GM21619 (cell line): ENCODE results near the gene ADH4.
A peak's percentile ranks its signal among the peaks of the same experiment; 100 is the strongest.
"Not testable (repeated sequence)": the region's sequence is repeated elsewhere in the genome, so short reads cannot be mapped to it uniquely, and the experiment has no call there.

Experiments used
- ATAC-seq: cut with Tn5 transposase; IDR thresholded peaks from one replicate; pipeline ENCODE4 v1.9.1; 2021; ENCODE audit not compliant: unreplicated experiment

ADH4 gene

GRCh38 chr4:99135541-99136162 is 8.4 kb downstream of the ADH4 start:
- ATAC-seq = no peak

DNA sequence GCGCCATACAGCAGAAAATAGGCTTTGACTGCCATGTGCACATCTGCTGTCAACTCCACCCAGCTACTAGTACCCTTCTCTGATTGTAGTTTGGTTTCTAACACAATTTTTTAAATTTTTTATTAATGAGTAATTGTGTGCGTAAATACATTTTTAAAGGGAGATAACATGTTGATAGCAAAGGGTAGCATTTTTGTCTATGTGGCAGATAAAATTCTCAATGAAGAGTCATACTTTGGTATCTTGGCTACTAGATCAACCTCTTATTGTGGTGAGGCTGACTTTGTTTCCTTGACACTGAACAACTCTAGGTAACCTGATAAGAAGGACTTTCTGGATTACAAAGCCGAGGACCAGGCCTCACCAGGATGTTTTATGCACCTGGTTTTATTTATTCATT is 9.5 kb downstream of the ADH4 start:
- no peak for ATAC-seq

DNA sequence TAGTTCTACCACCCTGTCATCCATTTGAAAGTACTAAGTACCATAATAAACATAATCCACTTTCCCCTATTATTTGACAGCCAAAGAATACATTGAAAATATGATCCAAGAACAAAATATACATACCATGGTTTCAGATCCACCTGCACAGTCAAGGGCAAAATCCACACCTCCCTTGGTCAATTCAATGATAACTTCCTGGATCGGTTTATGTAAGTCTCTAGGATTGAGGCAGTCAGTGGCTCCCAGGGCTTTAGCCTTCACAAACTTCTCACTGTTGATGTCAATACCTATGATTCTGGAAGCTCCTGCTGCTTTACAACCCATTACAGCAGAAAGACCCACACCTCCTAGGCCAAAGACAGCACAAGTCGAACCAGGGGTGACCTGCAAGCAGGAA is 12.7 kb downstream of the ADH4 start:
- no peak for ATAC-seq

DNA sequence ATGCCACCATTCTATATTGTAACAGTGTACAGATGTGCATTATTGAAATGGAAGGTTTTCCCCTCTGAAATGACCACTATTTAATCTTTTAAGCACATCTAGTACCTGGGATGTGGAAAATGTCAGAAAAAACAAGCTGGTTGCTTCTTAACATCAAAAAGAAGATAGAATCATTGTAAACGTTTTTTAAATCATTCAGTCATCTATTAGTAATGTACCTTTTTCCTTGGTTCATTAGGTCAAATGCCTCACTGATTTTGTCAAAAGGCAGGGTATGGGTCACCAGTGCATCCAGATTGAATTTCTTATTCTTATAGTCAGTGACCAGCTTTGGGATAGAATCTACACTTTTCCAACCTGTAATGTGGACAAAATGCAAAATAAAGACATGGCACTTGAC is 17.7 kb downstream of the ADH4 start:
- no peak for ATAC-seq

- no peak for ATAC-seq
Observed at GRCh38 chr4:99121008-99121407, 23.1 kb downstream of the ADH4 start.

GRCh38 chr4:99120501-99120900 is 23.6 kb downstream of the ADH4 start:
- no peak for ATAC-seq

DNA sequence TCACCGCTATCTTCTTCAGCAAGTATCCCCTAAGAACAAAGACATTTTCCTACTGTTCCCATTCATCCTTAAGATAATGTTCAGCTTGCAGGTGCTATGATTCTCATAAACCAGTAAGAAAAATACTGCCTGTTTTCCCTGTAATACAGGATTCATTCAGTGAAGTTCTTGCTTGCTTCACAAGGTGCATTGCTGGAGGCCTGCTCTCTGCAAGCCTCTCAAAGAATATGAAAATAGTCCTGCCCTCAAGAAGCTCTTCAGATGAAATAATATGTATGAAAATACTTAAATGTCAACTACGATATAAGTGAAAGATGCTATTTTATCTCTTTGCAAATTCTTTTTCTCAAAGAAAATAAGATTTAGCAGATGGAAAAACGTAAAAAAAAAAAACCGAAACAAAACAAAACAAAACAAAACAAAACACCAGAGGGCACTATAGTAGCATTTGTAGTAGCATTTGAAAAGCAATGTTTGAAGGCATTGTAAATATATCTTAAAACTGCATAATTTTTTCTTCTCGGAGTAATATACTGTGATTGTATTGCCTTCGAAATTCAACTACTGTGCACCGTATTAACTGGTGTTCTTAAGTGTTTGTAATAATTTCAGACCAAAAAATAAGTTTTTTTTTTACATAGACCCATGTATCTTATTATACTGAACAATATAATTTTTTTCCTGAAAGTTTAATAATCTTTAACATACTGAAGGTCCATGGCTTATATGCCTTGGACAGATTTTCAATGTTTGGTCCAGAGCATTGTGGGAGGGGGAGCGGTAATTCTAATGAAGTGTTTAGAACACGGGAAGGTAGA is 26.0 kb downstream of the ADH4 start:
- ATAC-seq = no peak

- ATAC-seq = not testable (repeated sequence)
Observed at GRCh38 chr4:99117122-99117841, 26.8 kb downstream of the ADH4 start.

GRCh38 chr4:99109286-99109685 is 34.8 kb downstream of the ADH4 start:
- ATAC-seq = not testable (repeated sequence)

- ATAC-seq = no peak
Observed at GRCh38 chr4:99104153-99104552, 39.9 kb downstream of the ADH4 start.

DNA sequence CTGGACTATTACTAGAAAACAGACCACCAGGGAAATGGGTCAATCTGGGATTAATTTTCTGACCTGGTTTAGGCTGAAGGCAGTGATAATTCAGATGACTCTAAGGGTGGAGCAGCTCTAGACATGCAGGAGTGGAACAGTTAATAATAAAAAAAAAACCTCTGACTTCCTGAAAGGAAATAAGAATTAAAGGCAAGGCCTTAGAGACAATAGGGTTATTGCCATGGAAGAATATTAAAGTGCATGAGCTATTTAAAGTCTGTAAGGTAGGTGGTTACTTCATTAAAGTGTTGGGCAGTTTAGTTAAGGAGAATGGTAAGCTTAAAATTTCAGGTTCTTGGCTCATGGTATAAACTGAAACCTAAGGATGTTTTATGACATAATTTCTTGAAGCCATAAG is 40.9 kb downstream of the ADH4 start:
- no peak for ATAC-seq

- ATAC-seq = no peak
Observed at GRCh38 chr4:99102634-99103033, 41.5 kb downstream of the ADH4 start.

- no peak for ATAC-seq
Observed at GRCh38 chr4:99100876-99101275, 43.2 kb downstream of the ADH4 start.

GRCh38 chr4:99099814-99100213 is 44.3 kb downstream of the ADH4 start:
- ATAC-seq = not testable (repeated sequence)

DNA sequence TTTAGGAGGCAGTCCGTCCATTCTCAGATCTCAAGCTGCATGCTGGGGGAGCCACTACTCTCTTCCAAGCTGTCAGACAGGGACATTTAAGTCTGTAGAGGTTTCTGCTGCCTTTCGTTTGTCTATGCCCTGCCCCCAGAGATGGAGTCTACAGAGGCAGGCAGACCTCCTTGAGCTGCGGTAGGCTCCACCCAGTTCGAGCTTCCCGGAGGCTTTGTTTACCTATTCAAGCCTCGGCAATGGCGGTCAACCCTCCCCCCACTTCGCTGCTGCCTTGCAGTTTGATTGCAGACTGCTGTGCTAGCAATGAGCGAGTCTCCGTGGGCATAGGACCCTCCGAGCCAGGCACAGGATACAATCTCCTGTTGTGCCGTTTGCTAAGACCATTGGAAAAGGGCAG is 44.8 kb downstream of the ADH4 start:
- no peak for ATAC-seq

- not testable (repeated sequence) for ATAC-seq
Observed at GRCh38 chr4:99091841-99092240, 52.3 kb downstream of the ADH4 start.

- ATAC-seq = no peak
Observed at GRCh38 chr4:99091216-99091575, 52.9 kb downstream of the ADH4 start.

DNA sequence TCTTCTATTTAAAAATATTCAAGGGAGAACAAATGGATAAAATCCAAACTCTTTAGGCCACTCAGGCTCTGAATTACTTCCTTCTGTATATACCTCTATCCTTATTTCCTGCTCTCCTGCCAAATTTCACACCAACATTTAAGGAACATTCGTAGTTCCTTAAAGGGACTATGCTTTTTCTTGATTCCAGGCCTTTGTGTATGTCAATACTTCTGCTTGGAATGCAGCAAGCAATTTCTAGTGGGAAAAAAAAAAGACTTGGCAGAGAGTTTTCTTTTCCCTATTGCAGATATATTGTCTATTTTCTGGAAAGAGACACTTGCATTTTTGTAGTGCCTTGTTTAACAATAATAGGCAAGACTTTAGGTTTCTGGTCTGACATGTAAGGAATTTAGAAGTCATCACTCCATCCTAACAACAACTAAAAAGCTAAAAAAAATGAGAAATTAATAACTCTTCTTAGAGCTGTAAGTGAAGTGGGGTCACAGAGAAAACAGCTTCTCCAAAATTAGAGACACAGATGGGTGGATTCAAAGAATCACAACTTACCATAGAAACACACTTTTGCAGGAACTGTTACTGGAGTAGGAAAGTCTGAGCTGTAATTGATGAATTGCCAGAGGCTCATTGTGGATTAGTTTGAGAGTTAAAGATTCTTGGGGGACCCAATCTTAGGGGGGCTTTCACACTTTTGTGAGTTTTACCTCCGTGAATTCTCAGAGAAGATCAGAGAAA is 53.4 kb downstream of the ADH4 start:
- ATAC-seq = no peak

GRCh38 chr4:99088481-99089365 is 55.4 kb downstream of the ADH4 start, which contains the start of gene ADH5:
Gene ADH5, minus strand, starts transcription at chr4:99088788. Its CDS starts 88 bp downstream, at chr4:99088700.
- ATAC-seq = peak; percentile 93

DNA sequence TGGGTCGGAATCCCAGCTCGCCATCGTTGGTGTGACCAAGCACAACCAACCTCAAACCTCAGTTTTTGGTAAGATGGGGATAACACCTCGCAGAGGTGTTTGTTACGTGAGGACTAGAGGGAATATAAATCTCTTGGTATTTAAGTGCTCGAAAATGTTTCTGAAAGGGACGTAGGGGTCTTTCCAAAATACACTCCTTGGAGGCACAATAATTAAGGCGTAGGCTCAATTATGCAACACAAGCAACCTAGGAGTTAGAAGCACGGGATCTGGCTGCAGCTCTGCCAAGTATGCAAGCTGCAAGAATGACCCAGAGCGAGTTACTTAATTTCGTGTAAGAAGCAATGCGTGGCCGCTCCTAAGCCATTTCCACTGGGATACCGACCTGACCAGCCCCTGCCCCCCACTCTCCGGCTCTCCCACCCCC is 56.1 kb downstream of the ADH4 start:
- peak; percentile 9 for ATAC-seq
